ENCODE data around the gene RASL10A. TPM values are rescaled to one million over a fixed set of nuclear protein-coding genes. Genes with fewer than 3 reads are reported as not detected.

The RASL10A gene
- total RNA-seq, 1 experiment from 2014 or later: not detected

- in situ Hi-C loops (cut with HindIII; ENCODE audit: low pct_unique_long_range_greater_than_20kb, low sequenced_read_pairs): no loop called here
- no peak for DNase-seq (ENCODE audit: low read depth)
These were observed 23.1 kb downstream of the RASL10A start for GRCh38 chr22:29292379-29292778.

GRCh38 chr22:29291215-29291614 is 24.3 kb downstream of the RASL10A start:
- in situ Hi-C loops (cut with HindIII; ENCODE audit: low pct_unique_long_range_greater_than_20kb, low sequenced_read_pairs): no loop called here
- no peak for DNase-seq (ENCODE audit: low read depth)

DNA sequence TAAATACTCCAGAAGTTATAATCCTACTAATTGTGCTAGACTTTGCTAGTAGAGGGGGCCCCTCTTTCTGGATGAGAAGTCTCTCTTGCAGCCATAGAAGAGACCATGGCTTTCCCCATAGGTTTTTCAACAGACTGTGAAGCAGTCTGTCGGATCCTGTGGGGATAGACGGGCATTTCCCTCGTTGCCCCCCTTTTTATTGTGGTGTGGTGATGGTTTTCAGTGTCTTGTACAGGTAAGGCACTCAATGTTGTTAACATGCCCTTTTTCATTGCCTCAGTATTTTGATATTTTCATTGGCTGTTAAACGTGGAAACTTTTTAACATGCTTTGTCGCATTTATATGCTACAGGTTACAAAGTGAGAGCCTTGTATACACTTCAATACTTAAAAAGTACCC is 25.4 kb downstream of the RASL10A start:
- in situ Hi-C loops (cut with HindIII; ENCODE audit: low pct_unique_long_range_greater_than_20kb, low sequenced_read_pairs): no loop called here
- DNase-seq (ENCODE audit: low read depth): no peak

- in situ Hi-C loops (cut with HindIII; ENCODE audit: low pct_unique_long_range_greater_than_20kb, low sequenced_read_pairs): no loop called here
- no peak for DNase-seq (ENCODE audit: low read depth)
These were observed 26.7 kb downstream of the RASL10A start for GRCh38 chr22:29288837-29289236.

DNA sequence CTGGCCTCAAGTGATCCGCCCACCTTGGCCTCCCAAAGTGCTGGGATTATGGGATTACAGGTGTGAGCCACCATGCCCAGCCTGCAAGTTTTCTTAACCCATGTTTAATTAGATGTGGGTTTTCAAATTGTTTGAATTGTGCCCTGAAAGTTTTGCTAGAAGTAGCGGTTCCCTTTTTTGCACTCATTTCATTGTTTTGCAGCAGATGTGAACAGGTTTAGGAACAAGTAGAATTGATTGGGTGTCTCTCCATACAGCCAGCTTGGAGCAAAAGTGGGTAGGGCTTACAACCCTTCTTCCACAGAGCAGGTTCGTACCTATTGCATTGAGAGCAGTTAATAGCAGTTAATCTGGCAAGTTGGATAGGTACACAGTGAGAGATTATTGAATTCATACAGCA is 31.3 kb downstream of the RASL10A start:
- DNase-seq (ENCODE audit: low read depth): no peak
- in situ Hi-C loops (cut with HindIII; ENCODE audit: low pct_unique_long_range_greater_than_20kb, low sequenced_read_pairs): no loop called here

- in situ Hi-C loops (cut with HindIII; ENCODE audit: low pct_unique_long_range_greater_than_20kb, low sequenced_read_pairs): no loop called here
- no peak for DNase-seq (ENCODE audit: low read depth)
These were observed 37.6 kb downstream of the RASL10A start for GRCh38 chr22:29277927-29278326.

DNA sequence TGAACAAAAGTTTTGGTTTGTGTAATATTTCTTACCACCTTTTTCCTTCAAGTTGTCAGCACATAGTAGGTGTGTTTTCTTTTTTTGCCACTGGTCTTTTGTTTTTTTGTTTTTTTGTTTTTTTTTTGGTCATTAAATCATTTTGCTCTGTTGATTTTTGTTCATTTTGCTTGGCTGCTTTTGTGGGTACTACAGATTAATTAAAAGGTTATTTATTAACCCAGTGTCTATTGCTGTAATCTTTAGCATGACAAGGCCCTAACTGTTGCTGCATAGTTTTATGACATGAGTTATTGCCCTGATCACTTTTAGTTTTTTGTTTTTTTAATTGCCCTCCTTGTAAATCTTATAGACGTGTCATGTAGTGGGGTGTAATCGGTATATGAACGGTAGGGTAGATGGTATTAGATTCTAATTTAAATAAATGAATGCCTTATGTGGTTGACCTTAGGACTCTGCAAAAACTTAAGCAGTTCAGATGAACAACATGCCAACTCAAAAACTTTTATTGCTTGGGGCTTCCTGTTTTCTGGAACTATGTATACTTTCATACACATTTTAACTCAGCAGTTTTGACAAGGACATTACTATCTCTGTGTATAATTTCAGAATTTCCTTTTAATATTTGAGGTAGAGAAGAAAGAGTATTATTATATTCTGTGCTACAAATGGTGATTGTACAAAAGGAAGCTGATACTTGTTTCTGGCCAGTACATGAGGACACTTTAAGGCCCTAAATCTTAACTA is 39.5 kb downstream of the RASL10A start:
- DNase-seq (ENCODE audit: low read depth): peak; percentile 81
- in situ Hi-C loops (cut with HindIII; ENCODE audit: low pct_unique_long_range_greater_than_20kb, low sequenced_read_pairs): no loop called here

- peak; percentile 56 for DNase-seq (ENCODE audit: low read depth)
- in situ Hi-C loops (cut with HindIII; ENCODE audit: low pct_unique_long_range_greater_than_20kb, low sequenced_read_pairs): no loop called here
These were observed 40.3 kb downstream of the RASL10A start for GRCh38 chr22:29275167-29275566.

GRCh38 chr22:29272624-29273023 is 42.9 kb downstream of the RASL10A start:
- in situ Hi-C loops (cut with HindIII; ENCODE audit: low pct_unique_long_range_greater_than_20kb, low sequenced_read_pairs): no loop called here
- no peak for DNase-seq (ENCODE audit: low read depth)

DNA sequence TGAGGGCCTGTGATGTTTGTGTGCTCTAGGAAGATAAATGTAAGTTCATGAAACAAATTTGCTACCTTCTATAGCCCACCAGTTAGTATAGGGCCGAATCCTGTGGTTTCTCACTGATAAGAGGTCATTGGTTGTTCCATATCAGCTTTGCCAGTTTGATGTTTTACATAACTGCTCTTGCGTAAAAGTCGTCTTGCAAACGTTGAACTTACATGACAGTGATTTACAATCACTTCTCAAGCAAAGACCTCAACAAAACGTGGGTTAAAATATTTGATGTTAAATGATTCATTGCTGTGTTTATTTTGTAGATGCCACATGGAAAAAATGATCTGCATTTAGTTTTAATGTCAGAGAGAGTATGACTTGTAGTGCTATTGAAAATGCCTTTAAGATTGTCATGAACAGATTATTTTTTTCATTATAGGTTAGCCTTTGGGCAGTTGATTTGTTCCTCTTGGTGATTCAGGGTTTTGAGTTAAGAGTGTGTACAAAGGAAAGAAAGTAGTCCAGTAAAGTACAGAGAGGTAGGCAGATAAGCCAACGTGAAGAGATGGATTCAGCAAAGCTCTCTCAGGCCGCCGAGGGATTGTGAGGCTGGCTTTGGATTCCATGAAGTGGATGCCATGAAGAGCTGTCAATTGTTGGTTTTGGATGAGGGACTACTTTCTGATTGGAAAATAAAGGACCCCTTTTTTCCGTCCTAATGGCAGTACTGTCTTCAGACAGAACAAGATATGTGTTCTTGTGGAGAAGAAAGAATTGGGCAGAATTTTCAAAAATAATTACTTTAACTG is 44.8 kb downstream of the RASL10A start:
- in situ Hi-C loops (cut with HindIII; ENCODE audit: low pct_unique_long_range_greater_than_20kb, low sequenced_read_pairs): no loop called here
- DNase-seq (ENCODE audit: low read depth): peak; percentile 83

GRCh38 chr22:29269731-29270474 is 45.6 kb downstream of the RASL10A start:
- peak; percentile 49 for DNase-seq (ENCODE audit: low read depth)
- in situ Hi-C loops (cut with HindIII; ENCODE audit: low pct_unique_long_range_greater_than_20kb, low sequenced_read_pairs): no loop called here

- DNase-seq (ENCODE audit: low read depth): peak; percentile 14
- in situ Hi-C loops (cut with HindIII; ENCODE audit: low pct_unique_long_range_greater_than_20kb, low sequenced_read_pairs): no loop called here
These were observed 46.3 kb downstream of the RASL10A start for GRCh38 chr22:29269230-29269604.

DNA sequence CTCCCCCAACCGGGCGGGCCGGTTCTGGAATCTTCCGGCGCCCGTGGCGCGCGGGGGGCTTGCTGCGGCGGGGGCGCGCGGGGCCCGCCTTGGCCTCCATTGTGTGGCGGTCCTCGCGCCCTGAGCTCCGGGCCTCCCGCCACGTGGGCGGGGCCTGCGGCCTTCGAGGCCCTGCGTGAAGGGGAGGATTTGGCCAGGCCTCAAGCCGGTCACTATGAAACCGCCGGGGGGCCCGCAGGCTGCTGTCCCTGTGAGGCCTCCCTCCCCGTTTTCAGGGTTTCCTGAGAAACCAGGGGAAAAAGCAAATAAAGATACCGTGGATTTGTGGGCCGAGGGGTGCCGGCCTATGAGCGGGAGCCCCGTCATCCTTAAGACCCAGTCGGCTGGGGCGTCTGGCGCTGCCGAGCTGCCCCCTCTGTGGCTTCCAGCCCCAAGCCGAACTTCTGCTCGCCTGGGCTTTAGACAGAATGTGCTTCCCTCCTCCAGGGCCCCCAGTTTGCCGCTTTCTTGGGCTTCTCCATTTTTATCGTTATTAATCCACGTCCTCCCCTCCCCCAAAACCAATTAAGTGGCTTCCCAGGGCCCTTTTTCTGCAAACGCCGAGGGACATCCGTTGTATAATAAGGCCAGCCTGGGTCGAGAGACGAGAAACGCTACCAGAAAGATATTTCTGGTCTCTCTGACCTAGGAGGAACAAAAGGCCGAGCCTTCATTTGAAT is 46.8 kb downstream of the RASL10A start:
- in situ Hi-C loops (cut with HindIII; ENCODE audit: low pct_unique_long_range_greater_than_20kb, low sequenced_read_pairs): no loop called here
- peak; percentile 65 for DNase-seq (ENCODE audit: low read depth)

- in situ Hi-C loops (cut with HindIII; ENCODE audit: low pct_unique_long_range_greater_than_20kb, low sequenced_read_pairs): no loop called here
- DNase-seq (ENCODE audit: low read depth): peak; percentile 96
These were observed 47.5 kb downstream of the RASL10A start, which contains the start of the genes EWSR1 and RHBDD3 for GRCh38 chr22:29267858-29268510. TSS of gene EWSR1 (plus strand) at chr22:29268268. CDS start at chr22:29268337, 69 bp downstream. TSS of gene RHBDD3 (minus strand) at chr22:29267981. CDS start at chr22:29265626, 2,355 bp downstream.

GRCh38 chr22:29267462-29267857 is 48.0 kb downstream of the RASL10A start:
- no peak for DNase-seq (ENCODE audit: low read depth)
- in situ Hi-C loops (cut with HindIII; ENCODE audit: low pct_unique_long_range_greater_than_20kb, low sequenced_read_pairs): no loop called here

- DNase-seq (ENCODE audit: low read depth): peak; percentile 17
- in situ Hi-C loops (cut with HindIII; ENCODE audit: low pct_unique_long_range_greater_than_20kb, low sequenced_read_pairs): no loop called here
These were observed 48.7 kb downstream of the RASL10A start for GRCh38 chr22:29266564-29267461.

DNA sequence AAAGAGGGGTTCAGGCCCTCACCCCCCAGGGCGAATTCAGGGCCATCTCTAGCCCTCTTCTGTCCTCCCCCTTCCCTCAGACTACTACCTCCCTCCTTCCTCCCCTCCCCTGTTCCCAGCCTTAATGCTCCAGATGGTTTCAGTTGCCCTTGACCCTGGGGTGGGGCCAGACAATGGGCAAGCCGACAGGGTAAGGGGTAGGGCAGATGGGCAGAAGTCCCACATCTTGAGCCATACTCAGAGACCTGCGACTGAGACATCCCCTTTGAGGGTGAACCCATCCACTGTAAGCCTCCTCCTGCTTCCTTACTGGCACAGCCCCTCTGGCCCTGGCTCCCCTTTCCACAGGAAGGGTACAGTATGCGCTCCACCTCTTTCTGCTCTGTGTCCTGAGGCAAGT is 49.6 kb downstream of the RASL10A start:
- in situ Hi-C loops (cut with HindIII; ENCODE audit: low pct_unique_long_range_greater_than_20kb, low sequenced_read_pairs): no loop called here
- DNase-seq (ENCODE audit: low read depth): no peak
